Middle frontal gyrus (tissue), 1 donor: Measurements from ENCODE around the gene PPP1R12C.

ENCODE experiments used
- DNase-seq: peaks from one replicate; pipeline ENCODE4 v3.0.0-alpha.2; 2015; ENCODE audit warnings: low spot score; ENCODE audit errors: extremely low spot score

The PPP1R12C gene

GRCh38 chr19:55091126-55091910, 26.1 kb downstream of the PPP1R12C start:
- no peak for DNase-seq

GRCh38 chr19:55090564-55090963, 26.9 kb downstream of the PPP1R12C start:
- no peak for DNase-seq

- no peak for DNase-seq
These were observed 28.0 kb downstream of the PPP1R12C start for GRCh38 chr19:55089342-55089944.

GRCh38 chr19:55088543-55089341, 28.7 kb downstream of the PPP1R12C start:
- peak; percentile 50 for DNase-seq

- DNase-seq: no peak
These were observed 29.4 kb downstream of the PPP1R12C start for GRCh38 chr19:55088021-55088451.

GRCh38 chr19:55087542-55087901, 29.9 kb downstream of the PPP1R12C start:
- DNase-seq: no peak

- DNase-seq: peak; percentile 49
These were observed 30.5 kb downstream of the PPP1R12C start for GRCh38 chr19:55086730-55087541.

- DNase-seq: no peak
These were observed 31.3 kb downstream of the PPP1R12C start for GRCh38 chr19:55085923-55086715.

- DNase-seq: no peak
These were observed 33.0 kb downstream of the PPP1R12C start for GRCh38 chr19:55084416-55084815.

- no peak for DNase-seq
These were observed 34.2 kb downstream of the PPP1R12C start for GRCh38 chr19:55083004-55083850.

GRCh38 chr19:55082020-55082851, 35.2 kb downstream of the PPP1R12C start:
- DNase-seq: no peak

- no peak for DNase-seq
These were observed 35.7 kb downstream of the PPP1R12C start for GRCh38 chr19:55081770-55082019.

GRCh38 chr19:55080968-55081769, 36.3 kb downstream of the PPP1R12C start:
- no peak for DNase-seq

GRCh38 chr19:55080121-55080967, 37.1 kb downstream of the PPP1R12C start:
- no peak for DNase-seq

GRCh38 chr19:55079400-55080038, 37.9 kb downstream of the PPP1R12C start:
- DNase-seq: no peak

- no peak for DNase-seq
These were observed 38.4 kb downstream of the PPP1R12C start for GRCh38 chr19:55078996-55079395.

GRCh38 chr19:55077106-55077505, 40.3 kb downstream of the PPP1R12C start:
- no peak for DNase-seq
